RWPE2 (cell line): ENCODE data around the gene TLR1.
"Not testable (repeated sequence)": the region's sequence is repeated elsewhere in the genome, so short reads cannot be mapped to it uniquely, and the experiment has no call there.

Experiments
- ATAC-seq: fragments of 200-7000 bp; cut with Tn5 transposase; 3 replicates; pipeline ENCODE4 v1.9.1; 2021; ENCODE audit warnings: low read depth
- DNase-seq: peaks from one replicate; pipeline ENCODE4 v3.0.0-alpha.2; 2020; ENCODE audit warnings: low spot score
- H3K27ac ChIP-seq: fragments of 450-650 bp; 2 replicates; pipeline ENCODE4 v1.5.1; 2017; ENCODE audit warnings: mild to moderate bottlenecking; ENCODE audit not compliant: poor library complexity, severe bottlenecking
- H3K27me3 ChIP-seq: fragments of 250-450 bp; sonication (Bioruptor Pico); 2 replicates; pipeline ENCODE4 v1.5.1; 2021; ENCODE audit warnings: mild to moderate bottlenecking, moderate library complexity; ENCODE audit not compliant: insufficient read depth, poor library complexity, severe bottlenecking
- H3K36me3 ChIP-seq: fragments of 250-450 bp; sonication (Bioruptor Pico); 2 replicates; pipeline ENCODE4 v1.5.1; 2020; ENCODE audit warnings: low read depth, mild to moderate bottlenecking, moderate library complexity
- H3K4me1 ChIP-seq: fragments of 250-450 bp; sonication (Bioruptor Pico); 2 replicates; pipeline ENCODE4 v1.5.1; 2021; ENCODE audit warnings: mild to moderate bottlenecking, moderate library complexity; ENCODE audit not compliant: insufficient read depth, poor library complexity, severe bottlenecking
- H3K4me3 ChIP-seq: fragments of 250-450 bp; sonication (Bioruptor Pico); 2 replicates; pipeline ENCODE4 v1.5.1; 2021; ENCODE audit warnings: mild to moderate bottlenecking, moderate library complexity; ENCODE audit not compliant: severe bottlenecking
- H3K9me3 ChIP-seq: fragments of 250-450 bp; sonication (Bioruptor Pico); 2 replicates; pipeline ENCODE4 v1.5.1; 2021; ENCODE audit warnings: mild to moderate bottlenecking, moderate library complexity; ENCODE audit not compliant: severe bottlenecking
- TF ChIP-seq, protein P1 (sequence below): fragments of 450-650 bp; IDR thresholded peaks from one replicate; pipeline ENCODE4 v1.5.1; 2017; ENCODE audit warnings: mild to moderate bottlenecking, moderate library complexity; ENCODE audit not compliant: poor library complexity, severe bottlenecking

TLR1 gene

DNA sequence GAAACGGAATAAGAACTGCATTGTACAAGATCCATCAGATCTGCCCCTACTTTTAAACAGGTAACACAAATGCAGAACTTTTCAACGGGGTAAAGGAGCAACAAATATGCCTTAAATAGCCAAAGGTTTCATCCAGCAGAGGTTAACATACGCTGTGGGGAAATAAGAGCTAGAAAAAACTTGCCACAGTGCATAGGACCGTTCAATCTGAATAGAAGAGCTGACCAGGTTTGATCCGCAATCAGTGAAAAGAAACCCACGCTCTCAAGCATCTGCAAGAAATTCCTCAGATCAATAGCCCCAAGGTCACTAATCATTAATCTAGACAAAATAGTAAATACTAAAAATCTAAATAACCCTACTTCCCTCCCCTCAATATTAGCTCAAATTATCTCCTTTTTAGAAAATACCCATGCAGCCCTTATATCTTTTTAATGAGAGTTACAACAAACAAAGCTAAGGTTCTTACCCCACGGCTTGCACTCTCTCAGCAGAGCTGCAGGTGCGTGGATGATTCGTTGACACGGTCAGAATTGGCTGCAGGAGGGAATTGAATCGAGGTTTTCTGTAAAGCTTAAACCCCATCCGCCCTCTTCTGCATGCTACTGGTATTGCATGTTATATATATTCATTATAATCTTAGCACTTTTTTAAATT, 22.0 kb downstream of the TLR1 start, which contains the start of gene TLR10:
TLR10 (minus strand) TSS at position 539 of the 657 bp plus-strand sequence. CDS start 7,400 bp downstream, outside the sequence.
- ATAC-seq: peak; percentile 40; the same call in 1 of the 3 replicates
- DNase-seq: no peak
- TF ChIP-seq, protein P1, sequence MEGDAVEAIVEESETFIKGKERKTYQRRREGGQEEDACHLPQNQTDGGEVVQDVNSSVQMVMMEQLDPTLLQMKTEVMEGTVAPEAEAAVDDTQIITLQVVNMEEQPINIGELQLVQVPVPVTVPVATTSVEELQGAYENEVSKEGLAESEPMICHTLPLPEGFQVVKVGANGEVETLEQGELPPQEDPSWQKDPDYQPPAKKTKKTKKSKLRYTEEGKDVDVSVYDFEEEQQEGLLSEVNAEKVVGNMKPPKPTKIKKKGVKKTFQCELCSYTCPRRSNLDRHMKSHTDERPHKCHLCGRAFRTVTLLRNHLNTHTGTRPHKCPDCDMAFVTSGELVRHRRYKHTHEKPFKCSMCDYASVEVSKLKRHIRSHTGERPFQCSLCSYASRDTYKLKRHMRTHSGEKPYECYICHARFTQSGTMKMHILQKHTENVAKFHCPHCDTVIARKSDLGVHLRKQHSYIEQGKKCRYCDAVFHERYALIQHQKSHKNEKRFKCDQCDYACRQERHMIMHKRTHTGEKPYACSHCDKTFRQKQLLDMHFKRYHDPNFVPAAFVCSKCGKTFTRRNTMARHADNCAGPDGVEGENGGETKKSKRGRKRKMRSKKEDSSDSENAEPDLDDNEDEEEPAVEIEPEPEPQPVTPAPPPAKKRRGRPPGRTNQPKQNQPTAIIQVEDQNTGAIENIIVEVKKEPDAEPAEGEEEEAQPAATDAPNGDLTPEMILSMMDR: peak; percentile 86
- no peaks in the 10 kb centered on the region for H3K27me3 ChIP-seq
- H3K4me3 ChIP-seq: no peak within 1 kb of the TSS
- H3K36me3 ChIP-seq: no peaks in the 10 kb centered on the region
- H3K9me3 ChIP-seq: no peaks in the 10 kb centered on the region
- H3K4me1 ChIP-seq: no peaks in the 10 kb centered on the region
- no peak within 1 kb of the TSS for H3K27ac ChIP-seq

- Histone ChIP-seq H3K27me3 (no peaks in the 10 kb centered on the region), H3K4me1 (no peaks in the 10 kb centered on the region), H3K9me3 (no peaks in the 10 kb centered on the region), H3K27ac (no peak overlapping the region), H3K4me3 (no peak overlapping the region), H3K36me3 (no peaks in the 10 kb centered on the region)
- DNase-seq: no peak
- ATAC-seq: no peak
- TF ChIP-seq, protein P1: no peak
Measured at GRCh38 chr4:38781854-38782261, 22.7 kb downstream of the TLR1 start.

GRCh38 chr4:38780833-38781484, 23.6 kb downstream of the TLR1 start:
- Histone ChIP-seq H3K36me3 (no peaks in the 10 kb centered on the region), H3K27ac (no peak overlapping the region), H3K9me3 (no peaks in the 10 kb centered on the region), H3K4me3 (no peak overlapping the region), H3K4me1 (no peaks in the 10 kb centered on the region), H3K27me3 (no peaks in the 10 kb centered on the region)
- DNase-seq (no peak), ATAC-seq (no peak)
- TF ChIP-seq, protein P1: no peak

DNA sequence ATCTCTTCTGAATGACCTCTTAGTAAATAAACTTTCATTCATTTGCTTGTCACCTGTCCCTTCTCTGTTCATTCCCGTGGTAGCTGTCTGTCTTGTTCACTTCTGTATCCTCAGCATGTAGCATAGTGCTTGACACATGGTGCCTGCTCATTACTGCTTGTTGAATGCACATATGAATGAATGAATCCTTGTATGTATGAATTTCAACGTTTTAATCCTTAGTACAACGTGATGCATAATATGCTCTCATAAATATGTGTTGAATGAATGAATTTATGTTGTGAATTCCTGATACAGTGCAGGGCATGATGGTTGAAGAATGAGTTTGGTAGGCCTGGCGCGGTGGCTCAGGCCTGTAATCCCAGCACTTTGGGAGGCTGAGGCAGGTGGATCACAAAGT, 24.8 kb downstream of the TLR1 start:
- H3K36me3 ChIP-seq: no peaks in the 10 kb centered on the region
- no peaks in the 10 kb centered on the region for H3K9me3 ChIP-seq
- TF ChIP-seq, protein P1: no peak
- DNase-seq (no peak), ATAC-seq (no peak)
- H3K27ac ChIP-seq: no peak overlapping the region
- no peak overlapping the region for H3K4me3 ChIP-seq
- H3K4me1 ChIP-seq: no peaks in the 10 kb centered on the region
- H3K27me3 ChIP-seq: no peaks in the 10 kb centered on the region

- ATAC-seq, H3K9me3 ChIP-seq, H3K36me3 ChIP-seq, H3K4me1 ChIP-seq, DNase-seq, H3K27me3 ChIP-seq, H3K27ac ChIP-seq, H3K4me3 ChIP-seq: not testable (repeated sequence)
Measured at GRCh38 chr4:38777925-38778324, 26.7 kb downstream of the TLR1 start.
